RWPE1 (cell line): Measurements from ENCODE around the gene SKAP2.

ENCODE experiments used
- CTCF ChIA-PET: fragments of 350-600 bp; sonication (Branson Sonifier 250); formaldehyde crosslinking; extraction: SDS; loops from one replicate; lab custom pipeline; 2021; lab: Yijun Ruan, JAX
- POLR2A ChIA-PET: fragments of 400-600 bp; formaldehyde crosslinking; extraction: SDS; loops from one replicate; lab custom pipeline; 2020; ENCODE audit warnings: antibody characterized with exemption; ENCODE audit not compliant: low non-redundant PET; lab: Yijun Ruan, JAX
- DNase-seq: peaks from one replicate; pipeline ENCODE4 v3.0.0; 2012; ENCODE audit warnings: low spot score
- H3K27ac ChIP-seq: fragments of 450-650 bp; 2 replicates; pipeline ENCODE4 v1.5.1; 2017
- CTCF ChIP-seq: fragments of 450-650 bp; conservative IDR thresholded peaks from 2 replicates; pipeline ENCODE4 v1.5.1; 2017; ENCODE audit warnings: low read depth, mild to moderate bottlenecking

SKAP2 gene

DNA sequence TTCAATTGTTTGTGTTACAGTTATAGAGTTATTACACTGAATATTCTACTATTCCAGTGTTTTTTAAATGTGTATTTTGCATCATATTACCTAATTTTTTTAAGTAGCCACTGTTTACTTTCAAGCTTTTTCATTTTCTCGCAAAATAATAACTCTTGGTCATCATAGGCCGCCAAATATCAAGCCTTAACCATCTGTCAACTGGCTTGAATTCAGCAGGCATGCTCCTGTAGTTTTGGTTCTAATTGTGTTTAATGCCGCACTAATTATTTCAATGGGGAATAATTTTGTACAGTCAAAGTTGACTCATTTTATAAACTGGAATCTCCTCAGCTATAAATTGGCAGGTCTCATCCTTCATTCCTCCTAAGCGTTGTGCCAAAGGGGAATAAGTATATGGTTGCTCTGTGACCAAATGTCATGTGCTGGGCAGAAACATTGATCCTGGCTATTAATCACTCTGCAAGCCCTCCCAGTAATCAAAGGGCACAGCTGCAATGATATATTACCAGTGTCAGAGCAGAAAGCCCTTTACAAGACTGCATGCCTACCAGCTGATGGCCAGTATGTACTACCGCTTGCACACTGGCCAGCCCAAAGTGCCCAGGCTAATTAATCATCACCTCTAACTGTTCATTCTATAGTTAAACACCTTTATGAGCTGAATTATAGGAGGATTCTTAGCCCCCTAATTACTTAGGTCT, 74.8 kb downstream of the SKAP2 start:
- TF ChIP-seq CTCF = no peak
- ChIA-PET POLR2A (no interaction called here), CTCF (no interaction called here)
- DNase-seq = no peak
- H3K27ac ChIP-seq = no peak overlapping the region

DNA sequence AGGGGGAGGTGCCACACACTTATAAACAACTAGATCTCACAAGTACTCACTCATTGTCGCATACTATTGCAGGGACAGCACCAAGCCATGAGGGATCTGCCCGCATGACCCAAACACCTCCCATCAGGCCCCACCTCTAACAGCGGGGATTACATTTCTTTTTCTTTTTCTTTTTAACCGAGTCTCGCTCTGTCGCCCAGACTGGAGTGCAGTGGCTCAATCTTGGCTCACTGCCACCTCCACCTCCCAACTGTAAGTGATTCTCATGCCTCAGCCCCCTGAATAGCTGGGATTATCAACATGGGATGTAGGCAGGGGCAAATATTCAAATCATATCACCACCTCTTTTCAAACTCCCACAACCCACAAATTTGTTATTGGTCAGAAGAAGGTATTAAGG, 76.7 kb downstream of the SKAP2 start:
- ChIA-PET CTCF (no interaction called here), POLR2A (no interaction called here)
- TF ChIP-seq CTCF = no peak
- H3K27ac ChIP-seq = no peak overlapping the region
- no peak for DNase-seq

- TF ChIP-seq CTCF = no peak
- CTCF ChIA-PET = interaction anchor here (0.6 kb wide), 1 partner anchor 70 kb away, joined by 5 read pairs; no protein-coding TSS in a partner anchor
- no peak for DNase-seq
- no peak overlapping the region for H3K27ac ChIP-seq
- POLR2A ChIA-PET = no interaction called here
Observed at GRCh38 chr7:26784118-26784517, 80.3 kb downstream of the SKAP2 start.

- no peak for TF ChIP-seq CTCF
- H3K27ac ChIP-seq = no peak overlapping the region
- no peak for DNase-seq
- ChIA-PET CTCF (no interaction called here), POLR2A (no interaction called here)
Observed at GRCh38 chr7:26782501-26782900, 81.9 kb downstream of the SKAP2 start.

- ChIA-PET POLR2A (no interaction called here), CTCF (interaction anchor here (0.6 kb wide), 2 partner anchors 26 to 1168 kb away, joined by 3 to 4 read pairs; no protein-coding TSS in a partner anchor)
- no peak for TF ChIP-seq CTCF
- H3K27ac ChIP-seq = no peak overlapping the region
- DNase-seq = no peak
Observed at GRCh38 chr7:26779978-26780595, 84.3 kb downstream of the SKAP2 start.

GRCh38 chr7:26777385-26777784, 87.0 kb downstream of the SKAP2 start:
- POLR2A ChIA-PET = no interaction called here
- CTCF ChIA-PET = no interaction called here

More at GRCh38 chr7:26777385-26777784, 87.0 kb downstream of the SKAP2 start:
- 0 out of 2 replicates have a peak, but pooled peaks have one; percentile 12 for TF ChIP-seq CTCF
- H3K27ac ChIP-seq = no peak overlapping the region
- no peak for DNase-seq
